Neural progenitor cell (in vitro differentiated cells): ENCODE measurements around the gene ITIH5. TPM values are rescaled to one million over a fixed set of nuclear protein-coding genes. Genes with fewer than 3 reads are reported as not detected.

Source experiments
- DNase-seq: peaks from one replicate; pipeline ENCODE4 v3.0.0-alpha.2; 2016; ENCODE audit warnings: low spot score
- H2AFZ ChIP-seq: fragments of 200-600 bp; sonication (generic); replicated peaks from 2 replicates; pipeline ENCODE4 v1.6.1; 2016; ENCODE audit warnings: antibody characterized with exemption
- H3F3A ChIP-seq: fragments of 200-600 bp; sonication (generic); 2 replicates; pipeline ENCODE4 v1.6.1; 2016; ENCODE audit warnings: antibody characterized with exemption, low read depth
- H3K27ac ChIP-seq: fragments of 200-600 bp; sonication (generic); 2 replicates; pipeline ENCODE4 v1.5.1; 2016; ENCODE audit warnings: mild to moderate bottlenecking
- H3K27me3 ChIP-seq: fragments of 200-600 bp; sonication (generic); 2 replicates; pipeline ENCODE4 v1.6.1; 2016; ENCODE audit warnings: mild to moderate bottlenecking, moderate library complexity
- H3K36me3 ChIP-seq: fragments of 200-600 bp; sonication (generic); 2 replicates; pipeline ENCODE4 v1.5.1; 2016
- H3K4me1 ChIP-seq: fragments of 200-600 bp; sonication (generic); 2 replicates; pipeline ENCODE4 v1.6.1; 2016; ENCODE audit warnings: mixed run types
- H3K4me2 ChIP-seq: fragments of 200-600 bp; sonication (generic); 2 replicates; pipeline ENCODE4 v1.6.1; 2016
- H3K4me3 ChIP-seq: fragments of 200-600 bp; sonication (generic); 2 replicates; pipeline ENCODE4 v1.5.1; 2016
- H3K79me2 ChIP-seq: fragments of 200-600 bp; sonication (generic); 2 replicates; pipeline ENCODE4 v1.6.1; 2016; ENCODE audit warnings: low read depth
- H3K9ac ChIP-seq: fragments of 200-600 bp; sonication (generic); 2 replicates; pipeline ENCODE4 v1.6.1; 2016
- H3K9me3 ChIP-seq: fragments of 200-600 bp; sonication (generic); 2 replicates; pipeline ENCODE4 v1.5.1; 2016; ENCODE audit warnings: low read depth
- H4K20me1 ChIP-seq: fragments of 200-600 bp; sonication (generic); 2 replicates; pipeline ENCODE4 v1.6.1; 2016; ENCODE audit warnings: low read depth
- H3K27ac Mint-ChIP-seq: 3 replicates; pipeline ENCODE4 v1.8.0; 2021; ENCODE audit warnings: mixed read lengths
- H3K27me3 Mint-ChIP-seq: 2 replicates; pipeline ENCODE4 v1.8.0; 2022; ENCODE audit warnings: low read depth, mild to moderate bottlenecking, inconsistent platforms, moderate library complexity, mixed read lengths; ENCODE audit not compliant: insufficient read depth
- H3K36me3 Mint-ChIP-seq: 3 replicates; pipeline ENCODE4 v1.8.0; 2021; ENCODE audit warnings: mixed read lengths
- H3K4me1 Mint-ChIP-seq: 3 replicates; pipeline ENCODE4 v1.8.0; 2021; ENCODE audit warnings: mixed read lengths
- H3K4me3 Mint-ChIP-seq: 3 replicates; pipeline ENCODE4 v1.8.0; 2021; ENCODE audit warnings: mild to moderate bottlenecking, moderate library complexity, mixed read lengths
- H3K9me3 Mint-ChIP-seq: 3 replicates; pipeline ENCODE4 v1.8.0; 2020; ENCODE audit warnings: mixed read lengths
- CTCF ChIP-seq: fragments of 200-600 bp; sonication (generic); IDR thresholded peaks from 2 replicates; pipeline ENCODE4 v1.5.1; 2017; ENCODE audit warnings: antibody characterized with exemption, mild to moderate bottlenecking
- EZH2 ChIP-seq: fragments of 200-600 bp; sonication (generic); IDR thresholded peaks from 2 replicates; pipeline ENCODE4 v1.6.1; 2017; ENCODE audit warnings: antibody characterized with exemption, mild to moderate bottlenecking, moderate library complexity
- EZH2phosphoT487 ChIP-seq: fragments of 200-600 bp; sonication (generic); IDR thresholded peaks from 2 replicates; pipeline ENCODE4 v1.6.1; 2017; ENCODE audit warnings: antibody characterized with exemption
- total RNA-seq: library from RNA; depleted of rRNA; stranded (reverse); fragments of >200 nt; gene quantifications from 2 replicates; pipeline ENCODE4 v1.2.3, GENCODE V29; 2015; ENCODE audit warnings: low replicate concordance

Gene ITIH5
- total RNA-seq, 1 donor from 2014 or later: 1.1 TPM

- Histone ChIP-seq H3K79me2 (no peaks in the 10 kb centered on the region), H3K4me1 (peaks cover 6% of the 10 kb centered on the region), H3K4me2 (no peak overlapping the region), H4K20me1 (no peaks in the 10 kb centered on the region), H2AFZ (no peak overlapping the region), H3K27me3 (no peaks in the 10 kb centered on the region), H3F3A (no peaks in the 10 kb centered on the region), H3K4me3 (no peak overlapping the region), H3K27ac (no peak overlapping the region), H3K9me3 (no peaks in the 10 kb centered on the region), H3K9ac (no peak overlapping the region), H3K36me3 (no peaks in the 10 kb centered on the region)
- no peak for DNase-seq
- Mint-ChIP-seq H3K27ac (no peak overlapping the region), H3K4me3 (no peak overlapping the region), H3K4me1 (peaks cover 13% of the 10 kb centered on the region), H3K36me3 (no peaks in the 10 kb centered on the region), H3K27me3 (peaks cover 2% of the 10 kb centered on the region), H3K9me3 (peaks cover 2% of the 10 kb centered on the region)
- no peak for TF ChIP-seq EZH2
- TF ChIP-seq EZH2phosphoT487: no peak
- no peak for TF ChIP-seq CTCF
These were observed 120.3 kb downstream of the ITIH5 start for GRCh38 chr10:7546385-7546967.

- no peaks in the 10 kb centered on the region for H4K20me1 ChIP-seq
- no peaks in the 10 kb centered on the region for H3F3A ChIP-seq
- H3K4me2 ChIP-seq: no peak overlapping the region
- H3K4me3 Mint-ChIP-seq: no peak overlapping the region
- no peaks in the 10 kb centered on the region for H3K27me3 ChIP-seq
- H3K4me1 ChIP-seq: peaks cover 6% of the 10 kb centered on the region
- H3K27ac Mint-ChIP-seq: no peak overlapping the region
- peaks cover 2% of the 10 kb centered on the region for H3K27me3 Mint-ChIP-seq
- H3K27ac ChIP-seq: no peak overlapping the region
- no peaks in the 10 kb centered on the region for H3K79me2 ChIP-seq
- H3K9me3 ChIP-seq: no peaks in the 10 kb centered on the region
- no peak for TF ChIP-seq CTCF
- no peak for TF ChIP-seq EZH2
- no peak for TF ChIP-seq EZH2phosphoT487
- H3K4me1 Mint-ChIP-seq: peaks cover 19% of the 10 kb centered on the region
- H3K4me3 ChIP-seq: no peak overlapping the region
- no peaks in the 10 kb centered on the region for H3K36me3 Mint-ChIP-seq
- peaks cover 2% of the 10 kb centered on the region for H3K9me3 Mint-ChIP-seq
- H3K36me3 ChIP-seq: no peaks in the 10 kb centered on the region
- H2AFZ ChIP-seq: no peak overlapping the region
- no peak overlapping the region for H3K9ac ChIP-seq
- DNase-seq: no peak
These were observed 121.0 kb downstream of the ITIH5 start for GRCh38 chr10:7545792-7546191.

- Histone ChIP-seq H3K4me2 (no peak overlapping the region), H2AFZ (no peak overlapping the region), H3K27me3 (no peaks in the 10 kb centered on the region), H3K4me3 (no peak overlapping the region), H3K4me1 (peaks cover 6% of the 10 kb centered on the region), H3K9ac (no peak overlapping the region), H3K27ac (no peak overlapping the region), H4K20me1 (no peaks in the 10 kb centered on the region), H3K36me3 (no peaks in the 10 kb centered on the region), H3K9me3 (no peaks in the 10 kb centered on the region), H3F3A (no peaks in the 10 kb centered on the region), H3K79me2 (no peaks in the 10 kb centered on the region)
- Mint-ChIP-seq H3K27ac (no peak overlapping the region), H3K4me1 (peaks cover 19% of the 10 kb centered on the region), H3K4me3 (no peak overlapping the region), H3K27me3 (peaks cover 2% of the 10 kb centered on the region), H3K36me3 (no peaks in the 10 kb centered on the region), H3K9me3 (peaks cover 2% of the 10 kb centered on the region)
- no peak for DNase-seq
- TF ChIP-seq EZH2 (no peak), EZH2phosphoT487 (no peak), CTCF (no peak)
These were observed 121.5 kb downstream of the ITIH5 start for GRCh38 chr10:7545261-7545660.
